Activated CD4-positive, alpha-beta T cell treated with anti-CD3 and anti-CD28 coated beads, Interleukin-2, Interleukin-4, amounts not matched to agents 100 ng/mL and 50 ng/mL, durations not matched to agents 16 hours and 8 hours (primary cell): ENCODE measurements around the gene OSBPL1A.
A peak's percentile ranks its signal among the peaks of the same experiment; 100 is the strongest.

ENCODE experiments used
- DNase-seq: peaks from one replicate; pipeline ENCODE4 v3.0.0-alpha.2; 2020; ENCODE audit warnings: low spot score

Gene OSBPL1A

GRCh38 chr18:24397694-24398368 is at the start of gene OSBPL1A:
Gene OSBPL1A, minus strand, starts transcription at chr18:24397824. Its CDS starts 20,291 bp downstream, at chr18:24377533.
- peak; percentile 90 for DNase-seq

GRCh38 chr18:24446953-24447538 is 49.4 kb upstream of the OSBPL1A start:
- no peak for DNase-seq

GRCh38 chr18:24446453-24446852 is 48.8 kb upstream of the OSBPL1A start:
- DNase-seq = no peak

GRCh38 chr18:24443870-24444269 is 46.2 kb upstream of the OSBPL1A start:
- DNase-seq = no peak

- no peak for DNase-seq
Observed at GRCh38 chr18:24436939-24437338, 39.3 kb upstream of the OSBPL1A start.

- no peak for DNase-seq
Observed at GRCh38 chr18:24432618-24433017, 35.0 kb upstream of the OSBPL1A start.

GRCh38 chr18:24429188-24429587 is 31.6 kb upstream of the OSBPL1A start:
- DNase-seq = no peak

- DNase-seq = no peak
Observed at GRCh38 chr18:24428709-24429108, 31.1 kb upstream of the OSBPL1A start.

- DNase-seq = no peak
Observed at GRCh38 chr18:24427484-24427883, 29.9 kb upstream of the OSBPL1A start.

- peak; percentile 77 for DNase-seq
Observed at GRCh38 chr18:24426398-24427294, 29.0 kb upstream of the OSBPL1A start, which contains the start of gene IMPACT. Gene IMPACT, plus strand, starts transcription at chr18:24426670. Its CDS starts 87 bp downstream, at chr18:24426757.

- DNase-seq = no peak
Observed at GRCh38 chr18:24426073-24426397, 28.4 kb upstream of the OSBPL1A start.

GRCh38 chr18:24421831-24422230 is 24.2 kb upstream of the OSBPL1A start:
- DNase-seq = no peak

- DNase-seq = no peak
Observed at GRCh38 chr18:24420551-24420950, 22.9 kb upstream of the OSBPL1A start.

- no peak for DNase-seq
Observed at GRCh38 chr18:24417480-24417879, 19.9 kb upstream of the OSBPL1A start.

- peak; percentile 86 for DNase-seq
Observed at GRCh38 chr18:24414349-24415003, 16.9 kb upstream of the OSBPL1A start.

- DNase-seq = no peak
Observed at GRCh38 chr18:24413148-24413547, 15.5 kb upstream of the OSBPL1A start.

- no peak for DNase-seq
Observed at GRCh38 chr18:24408496-24408895, 10.9 kb upstream of the OSBPL1A start.

- no peak for DNase-seq
Observed at GRCh38 chr18:24404591-24404990, 7.0 kb upstream of the OSBPL1A start.

- DNase-seq = no peak
Observed at GRCh38 chr18:24403076-24403475, 5.5 kb upstream of the OSBPL1A start.

- DNase-seq = no peak
Observed at GRCh38 chr18:24402209-24402785, 4.7 kb upstream of the OSBPL1A start.

GRCh38 chr18:24400587-24400986 is 3.0 kb upstream of the OSBPL1A start:
- DNase-seq = no peak

GRCh38 chr18:24398540-24398939 is 916 bp upstream of the OSBPL1A start:
- no peak for DNase-seq
